GM19023 (cell line): ENCODE results near the gene NKX2-2.
"Not testable (repeated sequence)": the region's sequence is repeated elsewhere in the genome, so short reads cannot be mapped to it uniquely, and the experiment has no call there.

Source experiments
- ATAC-seq: cut with Tn5 transposase; IDR thresholded peaks from one replicate; pipeline ENCODE4 v1.9.1; 2021; ENCODE audit warnings: mild to moderate bottlenecking, moderate library complexity; ENCODE audit not compliant: unreplicated experiment

Gene NKX2-2

GRCh38 chr20:21509597-21510371 lies 4.1 kb downstream of the NKX2-2 start:
- ATAC-seq, result no peak

- no peak for ATAC-seq
Observed at GRCh38 chr20:21509079-21509596, 4.7 kb downstream of the NKX2-2 start.

GRCh38 chr20:21508230-21509078 lies 5.4 kb downstream of the NKX2-2 start:
- ATAC-seq, result no peak

GRCh38 chr20:21507400-21508229 lies 6.2 kb downstream of the NKX2-2 start:
- no peak for ATAC-seq

- ATAC-seq, result no peak
Observed at GRCh38 chr20:21505810-21506530, 7.9 kb downstream of the NKX2-2 start.

- no peak for ATAC-seq
Observed at GRCh38 chr20:21505161-21505809, 8.6 kb downstream of the NKX2-2 start.

GRCh38 chr20:21504323-21504722 lies 9.5 kb downstream of the NKX2-2 start:
- ATAC-seq, result no peak

GRCh38 chr20:21503345-21503744 lies 10.5 kb downstream of the NKX2-2 start:
- ATAC-seq, result peak; percentile 88

- no peak for ATAC-seq
Observed at GRCh38 chr20:21501184-21501583, 12.7 kb downstream of the NKX2-2 start.

GRCh38 chr20:21500599-21500998 lies 13.3 kb downstream of the NKX2-2 start:
- ATAC-seq, result no peak

- ATAC-seq, result no peak
Observed at GRCh38 chr20:21499641-21500040, 14.2 kb downstream of the NKX2-2 start.

GRCh38 chr20:21498635-21499034 lies 15.2 kb downstream of the NKX2-2 start:
- no peak for ATAC-seq

GRCh38 chr20:21498195-21498594 lies 15.7 kb downstream of the NKX2-2 start:
- ATAC-seq, result no peak

GRCh38 chr20:21496452-21496851 lies 17.4 kb downstream of the NKX2-2 start:
- ATAC-seq, result no peak

- ATAC-seq, result no peak
Observed at GRCh38 chr20:21493049-21493448, 20.8 kb downstream of the NKX2-2 start.

GRCh38 chr20:21490105-21490504 lies 23.8 kb downstream of the NKX2-2 start:
- no peak for ATAC-seq

GRCh38 chr20:21480144-21480543 lies 33.7 kb downstream of the NKX2-2 start:
- not testable (repeated sequence) for ATAC-seq

- ATAC-seq, result no peak
Observed at GRCh38 chr20:21465799-21466198, 48.1 kb downstream of the NKX2-2 start.

- no peak for ATAC-seq
Observed at GRCh38 chr20:21464916-21465315, 48.9 kb downstream of the NKX2-2 start.
